Kidney (tissue), 14 donors: ENCODE results near the gene PPP2R1B. TPM values are rescaled to one million over a fixed set of nuclear protein-coding genes. Genes with fewer than 3 reads are reported as not detected.

Source experiments
- DNase-seq, 5 donors: peaks; one replicate each; pipeline ENCODE4 v3.0.0-alpha.2; 2013 to 2020
- FAIRE-seq: peaks from 2 replicates; lab custom pipeline; 2012; peaks lifted over from hg19 to GRCh38; lab: Jason Lieb, UNC
- H3K27ac ChIP-seq, 2 donors: one replicate each; pipeline ENCODE4 v1.7.0; 2013; ENCODE audit warnings: low read depth in 2 of 2, low read length in 2 of 2, inconsistent platforms in 1 of 2
- H3K27me3 ChIP-seq: one replicate; pipeline ENCODE4 v1.7.1; 2013; ENCODE audit warnings: low read length, inconsistent platforms; ENCODE audit not compliant: control insufficient read depth, insufficient read depth
- H3K36me3 ChIP-seq, 3 donors: one replicate each; pipeline versions ENCODE4 v1.7.0 to v1.7.1; 2013; ENCODE audit warnings: low read length in 3 of 3, control low read depth in 1 of 3, inconsistent platforms in 1 of 3; ENCODE audit not compliant: insufficient read depth in 3 of 3, control insufficient read depth in 2 of 3
- H3K4me1 ChIP-seq, 3 donors: one replicate each; pipeline versions ENCODE4 v1.7.0 to v1.7.1; 2013; ENCODE audit warnings: low read length in 3 of 3, inconsistent platforms in 1 of 3, low read depth in 1 of 3; ENCODE audit not compliant: control insufficient read depth in 2 of 3, insufficient read depth in 2 of 3
- H3K4me3 ChIP-seq, 3 donors: one replicate each; pipeline versions ENCODE4 v1.7.0 to v1.8.1; 2013; ENCODE audit warnings: low read length in 3 of 3, control low read depth in 1 of 3, inconsistent platforms in 1 of 3
- H3K9ac ChIP-seq, 3 donors: one replicate each; pipeline versions ENCODE4 v1.7.0 to v1.7.1; 2013; ENCODE audit warnings: low read length in 3 of 3, control low read depth in 1 of 3, inconsistent platforms in 1 of 3
- H3K9me3 ChIP-seq, 3 donors: one replicate each; pipeline versions ENCODE4 v1.7.0 to v1.7.1; 2013; ENCODE audit warnings: low read length in 3 of 3, control low read depth in 1 of 3, inconsistent platforms in 1 of 3; ENCODE audit not compliant: control insufficient read depth in 2 of 3, insufficient read depth in 1 of 3
- intact Hi-C: fragments of 100-400 bp; cut with DNase I; formaldehyde crosslinking; loops from one replicate; pipeline ENCODE4 v1.11.1; 2022
- polyA plus RNA-seq: library from polyadenylated mRNA; stranded (reverse); fragments of 350-450 nt; fragmentation: Illumina TruSeq; extraction: RNeasy Lipid Tissue Mini Kit (QIAGEN cat#74804); gene quantifications from one replicate; pipeline ENCODE4 v1.2.3, GENCODE V29; 2014; ENCODE audit warnings: low read depth, low replicate concordance; ENCODE audit not compliant: insufficient read depth
- total RNA-seq: library from RNA; stranded (reverse); fragmentation: NEBNext Ultra II Directional; extraction: Animal tissue kit (Norgen Biotek cat#: 25700); gene quantifications from one replicate; pipeline ENCODE4 v1.2.1, GENCODE V29; 2021
- TF ChIP-seq, protein P1 (sequence below): IDR thresholded peaks from 3 replicates; pipeline ENCODE4 v1.5.1; 2012; ENCODE audit warnings: mild to moderate bottlenecking, moderate library complexity, borderline replicate concordance; ENCODE audit not compliant: insufficient read depth; ENCODE audit errors: extremely low read depth
- donor health status: control.
- donor health status: control.
- donor health status: control.
- donor health status: control.
- donor health status: control.
- donor health status: DM: yes; HTN: yes; CAD: no.
- donor health status: Normal renal cell carcinoma (clear cell type).

Gene PPP2R1B
- total and polyA plus RNA-seq, 2 donors from 2014 or later, result 11.7 to 35.5 TPM

DNA sequence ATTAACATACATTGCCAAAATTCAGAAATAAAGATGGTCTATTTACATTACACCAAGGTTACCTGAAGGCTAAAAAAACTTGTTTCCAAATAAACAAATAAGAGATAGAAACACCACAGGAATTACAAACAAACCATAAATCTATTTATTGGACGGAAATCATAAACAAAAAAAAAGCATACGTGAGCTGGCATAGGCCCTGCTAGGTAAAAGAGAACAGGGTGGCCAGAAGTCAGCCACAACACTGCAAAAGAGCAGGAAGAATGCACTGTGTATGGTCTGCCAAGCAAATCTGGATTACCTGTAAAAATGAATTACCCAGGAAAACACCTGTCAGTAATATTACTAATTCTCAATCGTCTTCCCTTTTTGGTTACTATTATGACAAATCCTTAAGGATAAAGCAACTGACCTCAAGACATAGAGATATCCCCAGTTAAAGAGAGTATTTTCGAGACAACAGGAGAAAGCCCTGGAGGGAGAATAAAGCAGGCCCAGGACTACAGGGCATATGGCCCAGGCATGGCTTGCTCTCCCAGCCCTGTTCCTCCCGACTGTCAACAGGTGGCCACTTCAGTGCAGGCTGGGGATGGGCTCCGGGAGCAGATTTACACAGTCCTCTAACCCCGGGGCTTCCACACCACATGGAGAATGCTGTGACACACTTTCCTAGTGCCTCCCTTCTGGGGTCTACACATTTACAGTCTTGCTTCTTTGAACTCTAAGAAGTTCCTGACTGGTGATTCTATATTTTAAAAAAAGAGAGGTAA is 18.0 kb downstream of the PPP2R1B start:
- FAIRE-seq, result no peak

DNA sequence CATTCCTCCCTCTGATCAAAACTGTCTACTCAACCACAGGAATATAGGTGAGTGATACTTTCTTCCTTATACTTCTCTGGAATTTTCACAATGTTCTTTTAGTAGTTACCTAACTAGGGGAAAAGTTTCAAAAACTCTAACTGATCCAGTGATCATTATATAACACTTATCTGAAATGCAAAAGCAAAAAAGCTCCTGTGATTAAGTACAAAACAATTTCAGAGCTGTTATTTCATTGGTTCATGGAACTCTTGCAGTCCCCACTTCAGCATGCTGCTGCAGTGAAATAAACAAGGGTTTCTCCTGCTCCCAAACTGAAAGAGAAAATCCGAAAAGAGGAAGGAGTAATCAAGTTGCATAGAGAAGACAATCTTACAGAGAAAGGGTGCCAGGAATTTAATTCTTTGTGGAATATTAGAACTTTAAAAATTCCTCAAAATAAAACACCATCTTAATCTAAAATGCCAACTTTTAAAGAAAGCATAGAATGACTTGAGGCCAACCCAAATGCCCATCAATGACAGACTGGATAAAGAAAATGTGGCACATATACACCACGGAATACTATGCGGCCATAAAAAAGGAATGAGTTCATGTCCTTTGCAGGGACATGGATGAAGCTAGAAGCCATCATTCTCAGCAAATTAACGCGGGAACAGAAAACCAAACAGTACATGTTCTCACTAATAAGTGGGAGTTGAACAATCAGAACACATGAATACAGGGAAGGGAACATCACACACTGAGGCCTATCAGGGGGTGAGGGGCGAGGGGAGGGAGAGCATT is 20.3 kb downstream of the PPP2R1B start:
- TF ChIP-seq, protein P1, sequence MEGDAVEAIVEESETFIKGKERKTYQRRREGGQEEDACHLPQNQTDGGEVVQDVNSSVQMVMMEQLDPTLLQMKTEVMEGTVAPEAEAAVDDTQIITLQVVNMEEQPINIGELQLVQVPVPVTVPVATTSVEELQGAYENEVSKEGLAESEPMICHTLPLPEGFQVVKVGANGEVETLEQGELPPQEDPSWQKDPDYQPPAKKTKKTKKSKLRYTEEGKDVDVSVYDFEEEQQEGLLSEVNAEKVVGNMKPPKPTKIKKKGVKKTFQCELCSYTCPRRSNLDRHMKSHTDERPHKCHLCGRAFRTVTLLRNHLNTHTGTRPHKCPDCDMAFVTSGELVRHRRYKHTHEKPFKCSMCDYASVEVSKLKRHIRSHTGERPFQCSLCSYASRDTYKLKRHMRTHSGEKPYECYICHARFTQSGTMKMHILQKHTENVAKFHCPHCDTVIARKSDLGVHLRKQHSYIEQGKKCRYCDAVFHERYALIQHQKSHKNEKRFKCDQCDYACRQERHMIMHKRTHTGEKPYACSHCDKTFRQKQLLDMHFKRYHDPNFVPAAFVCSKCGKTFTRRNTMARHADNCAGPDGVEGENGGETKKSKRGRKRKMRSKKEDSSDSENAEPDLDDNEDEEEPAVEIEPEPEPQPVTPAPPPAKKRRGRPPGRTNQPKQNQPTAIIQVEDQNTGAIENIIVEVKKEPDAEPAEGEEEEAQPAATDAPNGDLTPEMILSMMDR, result no peak
- no peak overlapping the region for H3K4me3 ChIP-seq
- DNase-seq (no peak), FAIRE-seq (no peak)
- intact Hi-C loops, result no loop called here
- H3K4me1 ChIP-seq, result no peaks in the 10 kb centered on the region
- no peaks in the 10 kb centered on the region for H3K27me3 ChIP-seq
- H3K27ac ChIP-seq, result peak overlapping the region; percentile 19 to 57
- no peak overlapping the region for H3K9ac ChIP-seq
- no peaks in the 10 kb centered on the region for H3K9me3 ChIP-seq
- peaks cover 2 to 43% (median 26%) of the 10 kb centered on the region in 3 donors for H3K36me3 ChIP-seq

More for the DNA sequence above, 18.0 kb downstream of the PPP2R1B start:
- TF ChIP-seq, protein P1, result no peak
- peaks cover 0 to 37% (median 21%) of the 10 kb centered on the region in 3 donors for H3K36me3 ChIP-seq
- no peak for DNase-seq
- H3K9me3 ChIP-seq, result no peaks in the 10 kb centered on the region
- no peak overlapping the region for H3K27ac ChIP-seq
- H3K9ac ChIP-seq, result no peak overlapping the region
- intact Hi-C loops, result no loop called here
- H3K4me1 ChIP-seq, result no peaks in the 10 kb centered on the region
- H3K4me3 ChIP-seq, result no peak overlapping the region
- H3K27me3 ChIP-seq, result no peaks in the 10 kb centered on the region

DNA sequence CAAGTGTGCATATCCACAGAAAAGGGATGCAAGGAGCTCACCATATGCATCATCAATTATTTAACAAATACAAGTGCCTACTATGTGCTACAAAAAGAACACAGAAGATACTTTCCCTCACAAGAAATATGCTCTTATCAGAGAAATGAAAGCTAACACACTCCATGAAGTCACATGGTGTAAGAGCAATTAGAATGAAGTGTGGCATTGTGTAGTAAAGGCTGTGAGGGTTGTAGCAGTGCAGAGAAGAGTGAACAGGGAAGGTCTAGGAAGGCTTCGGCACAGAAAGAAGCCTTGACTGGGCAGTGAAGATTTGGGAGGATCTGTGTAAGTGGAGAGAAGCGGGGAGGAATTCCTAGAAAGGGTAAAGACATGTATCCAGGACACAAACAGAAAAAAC is 22.5 kb downstream of the PPP2R1B start:
- Histone ChIP-seq H3K27me3 (no peaks in the 10 kb centered on the region), H3K27ac (no peak overlapping the region), H3K4me1 (peaks cover 0 to 3% (median under 1%) of the 10 kb centered on the region in 3 donors), H3K9ac (no peak overlapping the region), H3K36me3 (peaks cover 2 to 39% (median 29%) of the 10 kb centered on the region in 3 donors), H3K9me3 (no peaks in the 10 kb centered on the region), H3K4me3 (no peak overlapping the region)
- intact Hi-C loops, result no loop called here
- no peak for DNase-seq
- TF ChIP-seq, protein P1, result no peak
- FAIRE-seq, result no peak
